GM19397 (cell line): ENCODE data around the gene RNF8.
"Not testable (repeated sequence)": the region's sequence is repeated elsewhere in the genome, so short reads cannot be mapped to it uniquely, and the experiment has no call there.

Source experiments
- ATAC-seq: cut with Tn5 transposase; IDR thresholded peaks from one replicate; pipeline ENCODE4 v1.9.1; 2021; ENCODE audit warnings: mild to moderate bottlenecking, moderate library complexity; ENCODE audit not compliant: unreplicated experiment

RNF8 gene

GRCh38 chr6:37321101-37321500, 32.7 kb upstream of the RNF8 start:
- no peak for ATAC-seq

GRCh38 chr6:37321516-37322415, 32.0 kb upstream of the RNF8 start:
- ATAC-seq, result no peak

- no peak for ATAC-seq
Observed at GRCh38 chr6:37323580-37323979, 30.2 kb upstream of the RNF8 start.

- ATAC-seq, result no peak
Observed at GRCh38 chr6:37324131-37325033, 29.4 kb upstream of the RNF8 start.

GRCh38 chr6:37330345-37330744, 23.4 kb upstream of the RNF8 start:
- not testable (repeated sequence) for ATAC-seq

GRCh38 chr6:37331047-37331446, 22.7 kb upstream of the RNF8 start:
- ATAC-seq, result no peak

GRCh38 chr6:37332894-37333293, 20.9 kb upstream of the RNF8 start:
- no peak for ATAC-seq

GRCh38 chr6:37334047-37334446, 19.7 kb upstream of the RNF8 start:
- ATAC-seq, result no peak

- ATAC-seq, result not testable (repeated sequence)
Observed at GRCh38 chr6:37338317-37338716, 15.5 kb upstream of the RNF8 start.

- ATAC-seq, result no peak
Observed at GRCh38 chr6:37338745-37339255, 15.0 kb upstream of the RNF8 start.

- no peak for ATAC-seq
Observed at GRCh38 chr6:37339741-37340638, 13.8 kb upstream of the RNF8 start.

GRCh38 chr6:37340639-37340943, 13.2 kb upstream of the RNF8 start:
- ATAC-seq, result no peak

- ATAC-seq, result no peak
Observed at GRCh38 chr6:37343248-37343647, 10.5 kb upstream of the RNF8 start.

- no peak for ATAC-seq
Observed at GRCh38 chr6:37344308-37344707, 9.5 kb upstream of the RNF8 start.

GRCh38 chr6:37345804-37346203, 8.0 kb upstream of the RNF8 start:
- ATAC-seq, result not testable (repeated sequence)

GRCh38 chr6:37347177-37347576, 6.6 kb upstream of the RNF8 start:
- ATAC-seq, result no peak

- no peak for ATAC-seq
Observed at GRCh38 chr6:37347670-37348111, 6.1 kb upstream of the RNF8 start.

- no peak for ATAC-seq
Observed at GRCh38 chr6:37351027-37351426, 2.8 kb upstream of the RNF8 start.

- no peak for ATAC-seq
Observed at GRCh38 chr6:37352384-37352783, 1.4 kb upstream of the RNF8 start.

GRCh38 chr6:37354526-37355384, 972 bp downstream of the RNF8 start:
- no peak for ATAC-seq
